ENCODE measurements around the gene HDAC9. TPM values are rescaled to one million over a fixed set of nuclear protein-coding genes. Genes with fewer than 3 reads are reported as not detected.
A peak's percentile ranks its signal among the peaks of the same experiment; 100 is the strongest.

Gene HDAC9
- total RNA-seq, 1 donor from 2014 or later = 28.6 TPM

GRCh38 chr7:18498341-18498740, 2.8 kb downstream of the HDAC9 start:
- H3K4me3 ChIP-seq = no peak overlapping the region
- H3K79me2 ChIP-seq (ENCODE audit: low read depth) = no peaks in the 10 kb centered on the region
- no peak overlapping the region for H3K27ac ChIP-seq
- peaks cover 2% of the 10 kb centered on the region for H3K27me3 Mint-ChIP-seq (ENCODE audit: insufficient read depth, low read depth)
- no peaks in the 10 kb centered on the region for H4K20me1 ChIP-seq (ENCODE audit: low read depth)
- H3K36me3 ChIP-seq = no peaks in the 10 kb centered on the region
- no peak overlapping the region for H3K27ac Mint-ChIP-seq
- peak overlapping the region; percentile 21 for H3K4me2 ChIP-seq
- H3K4me1 Mint-ChIP-seq = peaks cover 53% of the 10 kb centered on the region
- H3K9me3 Mint-ChIP-seq = no peaks in the 10 kb centered on the region
- H3K9ac ChIP-seq = no peak overlapping the region
- no peak for TF ChIP-seq EZH2phosphoT487 (IDR thresholded peaks at IDR 0.05)
- no peak for TF ChIP-seq CTCF (IDR thresholded peaks at IDR 0.05)
- no peak for TF ChIP-seq EZH2 (IDR thresholded peaks at IDR 0.05)
- H2AFZ ChIP-seq (replicated peaks) = no peak overlapping the region
- H3K4me3 Mint-ChIP-seq = peak overlapping the region; percentile 57
- H3K27me3 ChIP-seq = no peaks in the 10 kb centered on the region
- H3F3A ChIP-seq (ENCODE audit: low read depth) = peaks cover 20% of the 10 kb centered on the region
- peaks cover 1% of the 10 kb centered on the region for H3K36me3 Mint-ChIP-seq
- no peak for DNase-seq (ENCODE audit: low spot score)
- no peaks in the 10 kb centered on the region for H3K9me3 ChIP-seq (ENCODE audit: low read depth)
- H3K4me1 ChIP-seq = peaks cover 34% of the 10 kb centered on the region

GRCh38 chr7:18499407-18500177, 4.0 kb downstream of the HDAC9 start:
- Mint-ChIP-seq H3K27me3 (ENCODE audit: insufficient read depth, low read depth) (peaks cover 2% of the 10 kb centered on the region), H3K9me3 (no peaks in the 10 kb centered on the region), H3K4me3 (no peak overlapping the region), H3K27ac (no peak overlapping the region), H3K36me3 (peaks cover 1% of the 10 kb centered on the region), H3K4me1 (peaks cover 48% of the 10 kb centered on the region)
- no peak for DNase-seq (ENCODE audit: low spot score)
- no peak overlapping the region for H3K27ac ChIP-seq
- no peak overlapping the region for H3K9ac ChIP-seq
- H3K4me3 ChIP-seq = no peak overlapping the region
- no peak overlapping the region for H2AFZ ChIP-seq (replicated peaks)
- no peaks in the 10 kb centered on the region for H3K79me2 ChIP-seq (ENCODE audit: low read depth)
- no peak overlapping the region for H3K4me2 ChIP-seq
- H4K20me1 ChIP-seq (ENCODE audit: low read depth) = no peaks in the 10 kb centered on the region
- peaks cover 20% of the 10 kb centered on the region for H3F3A ChIP-seq (ENCODE audit: low read depth)
- H3K27me3 ChIP-seq = no peaks in the 10 kb centered on the region
- H3K36me3 ChIP-seq = no peaks in the 10 kb centered on the region
- no peak for TF ChIP-seq EZH2phosphoT487 (IDR thresholded peaks at IDR 0.05)
- TF ChIP-seq EZH2 (IDR thresholded peaks at IDR 0.05) = no peak
- no peak for TF ChIP-seq CTCF (IDR thresholded peaks at IDR 0.05)
- H3K9me3 ChIP-seq (ENCODE audit: low read depth) = no peaks in the 10 kb centered on the region
- peaks cover 30% of the 10 kb centered on the region for H3K4me1 ChIP-seq

GRCh38 chr7:18503126-18503866, 7.7 kb downstream of the HDAC9 start:
- no peak overlapping the region for H2AFZ ChIP-seq (replicated peaks)
- Mint-ChIP-seq H3K27me3 (ENCODE audit: insufficient read depth, low read depth) (no peaks in the 10 kb centered on the region), H3K4me1 (peaks cover 19% of the 10 kb centered on the region), H3K4me3 (no peak overlapping the region), H3K27ac (no peak overlapping the region), H3K9me3 (peaks cover 4% of the 10 kb centered on the region), H3K36me3 (peaks cover 1% of the 10 kb centered on the region)
- no peaks in the 10 kb centered on the region for H3K36me3 ChIP-seq
- H4K20me1 ChIP-seq (ENCODE audit: low read depth) = no peaks in the 10 kb centered on the region
- no peaks in the 10 kb centered on the region for H3F3A ChIP-seq (ENCODE audit: low read depth)
- H3K4me1 ChIP-seq = peaks cover under 1% of the 10 kb centered on the region
- DNase-seq (ENCODE audit: low spot score) = no peak
- H3K27ac ChIP-seq = no peak overlapping the region
- no peak overlapping the region for H3K4me2 ChIP-seq
- no peaks in the 10 kb centered on the region for H3K9me3 ChIP-seq (ENCODE audit: low read depth)
- no peak overlapping the region for H3K4me3 ChIP-seq
- no peaks in the 10 kb centered on the region for H3K79me2 ChIP-seq (ENCODE audit: low read depth)
- no peaks in the 10 kb centered on the region for H3K27me3 ChIP-seq
- TF ChIP-seq EZH2 (IDR thresholded peaks at IDR 0.05) (no peak), EZH2phosphoT487 (IDR thresholded peaks at IDR 0.05) (no peak), CTCF (IDR thresholded peaks at IDR 0.05) (no peak)
- no peak overlapping the region for H3K9ac ChIP-seq
